IMR-90 (cell line): ENCODE data around the gene ZNF609. TPM values are rescaled to one million over a fixed set of nuclear protein-coding genes. Genes with fewer than 3 reads are reported as not detected.

Source experiments
- ATAC-seq: fragments of 200-7000 bp; cut with Tn5 transposase; 2 replicates; pipeline ENCODE4 v1.9.1; 2020; ENCODE audit warnings: low read depth, mild to moderate bottlenecking, moderate library complexity
- BruUV-seq: library from RNA; stranded (reverse); fragments of 400-500 nt; replicated peaks from 2 replicates; lab custom pipeline; 2021; lab: Mats Ljungman, UMichigan
- CTCF ChIA-PET: fragments of 300-600 bp; formaldehyde crosslinking; extraction: SDS; loops from one replicate; lab custom pipeline; 2021; ENCODE audit warnings: antibody characterized with exemption; lab: Yijun Ruan, JAX
- POLR2A ChIA-PET: fragments of 300-600 bp; sonication (Branson Sonifier 250); formaldehyde crosslinking; loops from one replicate; lab custom pipeline; 2022; ENCODE audit warnings: antibody characterized with exemption; ENCODE audit not compliant: unreplicated experiment; lab: Charles Lee
- DNase-seq: peaks from one replicate; pipeline ENCODE4 v3.0.0; 2013
- H2AFZ ChIP-seq: replicated peaks from 2 replicates; pipeline ENCODE3; 2013; ENCODE audit warnings: low read length, mild to moderate bottlenecking; ENCODE audit not compliant: poor library complexity
- H2AK5ac ChIP-seq: 2 replicates; pipeline ENCODE4 v1.6.1; 2013; ENCODE audit warnings: low read depth, low read length, inconsistent platforms
- H2AK9ac ChIP-seq: replicated peaks from 2 replicates; pipeline ENCODE3; 2013; ENCODE audit warnings: mild to moderate bottlenecking, low read depth, low read length, moderate library complexity; ENCODE audit not compliant: poor library complexity
- H2BK120ac ChIP-seq: 2 replicates; pipeline ENCODE4 v1.6.1; 2013; ENCODE audit warnings: low read depth, low read length, inconsistent platforms
- H2BK15ac ChIP-seq: 3 replicates; pipeline ENCODE4 v1.6.1; 2013; ENCODE audit warnings: low read depth, low read length, inconsistent platforms
- H2BK20ac ChIP-seq: 2 replicates; pipeline ENCODE4 v1.6.1; 2013; ENCODE audit warnings: low read depth, mild to moderate bottlenecking, inconsistent platforms, low read length, moderate library complexity
- H2BK5ac ChIP-seq: 2 replicates; pipeline ENCODE4 v1.6.1; 2013; ENCODE audit warnings: mild to moderate bottlenecking, low read depth, low read length, inconsistent platforms; ENCODE audit not compliant: poor library complexity, severe bottlenecking
- H3K14ac ChIP-seq: replicated peaks from 2 replicates; pipeline ENCODE4 v1.6.1; 2013; ENCODE audit warnings: low read depth, low read length, inconsistent platforms
- H3K18ac ChIP-seq: 2 replicates; pipeline ENCODE4 v1.6.1; 2013; ENCODE audit warnings: low read depth, low read length, control low read depth
- H3K23ac ChIP-seq: 2 replicates; pipeline ENCODE4 v1.6.1; 2013; ENCODE audit warnings: low read depth, low read length, inconsistent platforms
- H3K27ac ChIP-seq: 2 replicates; pipeline ENCODE4 v1.5.1; 2013; ENCODE audit warnings: mild to moderate bottlenecking, control low read depth, low read length; ENCODE audit not compliant: insufficient read depth
- H3K27me3 ChIP-seq: 2 replicates; pipeline ENCODE4 v1.6.1; 2013; ENCODE audit warnings: low read length; ENCODE audit not compliant: control insufficient read depth, insufficient read depth
- H3K36me3 ChIP-seq: 2 replicates; pipeline ENCODE4 v1.6.1; 2013; ENCODE audit warnings: low read length, mixed read lengths; ENCODE audit not compliant: control insufficient read depth, insufficient read depth
- H3K4ac ChIP-seq: 2 replicates; pipeline ENCODE4 v1.6.1; 2013; ENCODE audit warnings: low read depth, low read length, inconsistent platforms
- H3K4me1 ChIP-seq: 2 replicates; pipeline ENCODE4 v1.6.1; 2013; ENCODE audit warnings: low read length, mixed read lengths; ENCODE audit not compliant: control insufficient read depth, insufficient read depth
- H3K4me2 ChIP-seq: 2 replicates; pipeline ENCODE4 v1.6.1; 2013; ENCODE audit warnings: low read depth, mild to moderate bottlenecking, control low read depth, low read length, moderate library complexity
- H3K4me3 ChIP-seq: 2 replicates; pipeline ENCODE4 v1.5.1; 2013; ENCODE audit warnings: low read depth, mild to moderate bottlenecking, control low read depth, low read length, moderate library complexity; ENCODE audit not compliant: insufficient read depth
- H3K56ac ChIP-seq: 2 replicates; pipeline ENCODE4 v1.6.1; 2013; ENCODE audit warnings: low read length, inconsistent platforms; ENCODE audit not compliant: insufficient read depth; ENCODE audit errors: extremely low read depth
- H3K79me1 ChIP-seq, 2 experiments: 2 replicates each; pipeline ENCODE4 v1.6.1; 2013; ENCODE audit warnings: low read length in 2 of 2, inconsistent platforms in 1 of 2, low read depth in 1 of 2
- H3K9ac ChIP-seq: 2 replicates; pipeline ENCODE4 v1.6.1; 2013; ENCODE audit warnings: low read depth, low read length, control low read depth
- H3K9me1 ChIP-seq: 2 replicates; pipeline ENCODE4 v1.6.1; 2013; ENCODE audit warnings: low read length, inconsistent platforms; ENCODE audit not compliant: insufficient read depth
- H3K9me3 ChIP-seq: 2 replicates; pipeline ENCODE4 v1.6.1; 2013; ENCODE audit warnings: low read length; ENCODE audit not compliant: control insufficient read depth, insufficient read depth
- H4K20me1 ChIP-seq: 2 replicates; pipeline ENCODE4 v1.6.1; 2013; ENCODE audit warnings: low read length, inconsistent platforms; ENCODE audit not compliant: insufficient read depth
- H4K5ac ChIP-seq: 2 replicates; pipeline ENCODE4 v1.6.1; 2013; ENCODE audit warnings: mild to moderate bottlenecking, low read depth, low read length, control low read depth
- H4K8ac ChIP-seq, 2 experiments: 2 replicates each; pipeline ENCODE4 v1.6.1; 2013; ENCODE audit warnings: low read depth in 2 of 2, low read length in 2 of 2, control low read depth in 1 of 2, inconsistent platforms in 1 of 2
- H4K91ac ChIP-seq: 2 replicates; pipeline ENCODE4 v1.6.1; 2013; ENCODE audit warnings: low read depth, low read length, inconsistent platforms; ENCODE audit not compliant: insufficient read depth
- BHLHE40 ChIP-seq: fragments of 150-350 bp; IDR thresholded peaks from 2 replicates; pipeline ENCODE4 v1.6.1; 2016; ENCODE audit warnings: mild to moderate bottlenecking, low read depth, low read length
- CEBPB ChIP-seq: IDR thresholded peaks from 2 replicates; pipeline ENCODE4 v1.6.1; 2012; ENCODE audit warnings: low read depth, low read length, improper control_type of control experiment
- CHD1 ChIP-seq: IDR thresholded peaks from 2 replicates; pipeline ENCODE4 v1.6.1; 2012; ENCODE audit warnings: low read depth, low read length, improper control_type of control experiment
- CTCF ChIP-seq: conservative IDR thresholded peaks from 2 replicates; pipeline ENCODE4 v1.5.1; 2012; ENCODE audit warnings: mild to moderate bottlenecking, low read depth, low read length, improper control_type of control experiment
- ELK1 ChIP-seq: fragments of 150-350 bp; IDR thresholded peaks from 2 replicates; pipeline ENCODE4 v1.6.1; 2016; ENCODE audit warnings: low read depth, mild to moderate bottlenecking, low read length, moderate library complexity, borderline replicate concordance
- MAFK ChIP-seq: IDR thresholded peaks from 2 replicates; pipeline ENCODE4 v1.6.1; 2012; ENCODE audit warnings: low read depth, low read length, improper control_type of control experiment
- MXI1 ChIP-seq: IDR thresholded peaks from 2 replicates; pipeline ENCODE4 v1.6.1; 2012; ENCODE audit warnings: low read depth, mild to moderate bottlenecking, low read length, moderate library complexity, borderline replicate concordance
- NFE2L2 ChIP-seq: fragments of 150-350 bp; IDR thresholded peaks from 2 replicates; pipeline ENCODE4 v1.6.1; 2016; ENCODE audit warnings: low read depth, mild to moderate bottlenecking, low read length
- POLR2A ChIP-seq: IDR thresholded peaks from 2 replicates; pipeline ENCODE4 v1.6.1; 2012; ENCODE audit warnings: mild to moderate bottlenecking, low read depth, low read length
- RCOR1 ChIP-seq: IDR thresholded peaks from 2 replicates; pipeline ENCODE4 v1.6.1; 2012; ENCODE audit warnings: mild to moderate bottlenecking, low read length, improper control_type of control experiment; ENCODE audit not compliant: insufficient replicate concordance
- SMC3 ChIP-seq: fragments of 150-350 bp; IDR thresholded peaks from 2 replicates; pipeline ENCODE4 v1.6.1; 2016; ENCODE audit warnings: low read depth, mild to moderate bottlenecking, antibody characterized with exemption, low read length, moderate library complexity
- USF2 ChIP-seq: fragments of 150-350 bp; IDR thresholded peaks from 2 replicates; pipeline ENCODE4 v1.6.1; 2017; ENCODE audit warnings: mild to moderate bottlenecking, antibody characterized with exemption, low read length, low read depth
- WGBS, 2 experiments: methylation state at CpG; one replicate each; pipeline versions ENCODE4 v1.1.5 to v1.1.7; 2013; ENCODE audit warnings: missing lambda C conversion rate in 2 of 2; ENCODE audit not compliant: insufficient read length in 1 of 2; ENCODE audit errors: extremely low coverage in 2 of 2; 5-methylcytosine and 5-hydroxymethylcytosine counted together
- dilution Hi-C: fragments of 300-500 bp; cut with HindIII; formaldehyde crosslinking; loops from one replicate; pipeline ENCODE4 v1.14.3; 2018; ENCODE audit warnings: low sequenced_read_pairs; ENCODE audit not compliant: unreplicated experiment
- in situ Hi-C: fragments of 300-500 bp; cut with MboI; formaldehyde crosslinking; loops from 3 replicates; pipeline ENCODE4 v1.14.3; 2019; ENCODE audit warnings: low sequenced_read_pairs, inconsistent platforms, mixed read lengths
- intact Hi-C: fragments of 100-400 bp; cut with micrococcal nuclease; formaldehyde crosslinking; loops from 2 replicates; pipeline ENCODE4 v1.10.0; 2022
- polyA plus RNA-seq, 3 experiments: library from polyadenylated mRNA; depleted of rRNA; stranded (reverse); fragments of >200 nt; gene quantifications; 2 replicates each; pipeline ENCODE4 v1.2.3, GENCODE V29; 2012; ENCODE audit warnings: low replicate concordance in 1 of 3
- total RNA-seq: library from RNA; depleted of rRNA; stranded (reverse); fragments of >200 nt; gene quantifications from 2 replicates; pipeline ENCODE4 v1.2.3, GENCODE V29; 2012

The ZNF609 gene
- total and polyA plus RNA-seq, 2 of the 4 experiments (the other 2 are of a cell fraction) = 10.4 to 12.5 TPM

GRCh38 chr15:64713592-64713991, 253.2 kb downstream of the ZNF609 start:
- BruUV-seq = no TSS peak
- dilution Hi-C loops = no loop called here
- WGBS, 2 experiments = no CpG with 5 or more reads among the region's 6 CpGs

More at GRCh38 chr15:64713592-64713991, 253.2 kb downstream of the ZNF609 start:
- no peak for DNase-seq
- Histone ChIP-seq H2AFZ (no peak overlapping the region), H3K14ac (no peak overlapping the region), H3K27me3 (no peaks in the 10 kb centered on the region), H2BK20ac (no peak overlapping the region), H2AK5ac (no peak overlapping the region), H3K9me1 (no peaks in the 10 kb centered on the region), H3K23ac (no peak overlapping the region), H4K20me1 (no peaks in the 10 kb centered on the region), H2BK15ac (no peak overlapping the region), H2BK120ac (no peak overlapping the region), H3K18ac (no peak overlapping the region), H4K8ac (no peak overlapping the region), H3K27ac (no peak overlapping the region), H3K36me3 (no peaks in the 10 kb centered on the region), H3K4me3 (no peak overlapping the region), H3K79me1 (no peaks in the 10 kb centered on the region), H3K4ac (no peak overlapping the region), H3K9me3 (no peaks in the 10 kb centered on the region), H3K4me1 (no peaks in the 10 kb centered on the region), H3K9ac (no peak overlapping the region), H2BK5ac (no peak overlapping the region), H4K5ac (no peak overlapping the region), H2AK9ac (no peak overlapping the region), H4K91ac (no peak overlapping the region), H3K4me2 (no peak overlapping the region), H3K56ac (no peak overlapping the region)
- intact Hi-C loops (no loop called here), in situ Hi-C loops (no loop called here)
- ChIA-PET CTCF (no interaction called here), POLR2A (no interaction called here)
- TF ChIP-seq POLR2A (no peak), CTCF (no peak), BHLHE40 (no peak), MAFK (no peak), USF2 (no peak), SMC3 (no peak), RCOR1 (no peak), NFE2L2 (no peak), ELK1 (no peak), CEBPB (no peak), MXI1 (no peak), CHD1 (no peak)
- ATAC-seq = no peak
